MM.1S (cell line): ENCODE measurements around the gene BTBD8.

Experiments
- EZH2phosphoT487 ChIP-seq: fragments of 300-600 bp; sonication (generic); IDR thresholded peaks from 2 replicates; pipeline ENCODE4 v1.6.1; 2018; ENCODE audit warnings: antibody characterized with exemption, low read length
- TF ChIP-seq, protein P1 (sequence below): fragments of 300-600 bp; sonication (generic); IDR thresholded peaks from 2 replicates; pipeline ENCODE4 v1.5.1; 2016; ENCODE audit warnings: antibody characterized with exemption, low read length, mixed read lengths

DNA sequence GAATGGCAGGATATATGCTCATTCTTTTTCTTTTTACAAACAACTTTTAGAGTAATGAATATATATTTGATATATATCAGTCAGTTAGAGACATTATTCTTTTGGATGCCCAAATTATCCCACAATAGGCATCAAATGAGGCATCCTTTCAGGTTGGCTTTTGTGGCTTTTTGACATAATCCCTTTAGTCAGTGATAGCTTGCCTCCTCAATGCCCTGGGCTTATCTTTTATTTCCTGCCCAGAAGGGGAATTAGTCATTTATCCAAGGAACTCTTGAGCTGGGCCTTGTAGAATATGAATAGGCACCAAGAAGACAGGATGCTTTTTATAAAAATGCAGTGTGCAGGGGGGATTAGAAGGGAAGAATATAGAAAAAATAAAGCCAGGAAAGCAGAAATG is 28.2 kb upstream of the BTBD8 start:
- TF ChIP-seq, protein P1, sequence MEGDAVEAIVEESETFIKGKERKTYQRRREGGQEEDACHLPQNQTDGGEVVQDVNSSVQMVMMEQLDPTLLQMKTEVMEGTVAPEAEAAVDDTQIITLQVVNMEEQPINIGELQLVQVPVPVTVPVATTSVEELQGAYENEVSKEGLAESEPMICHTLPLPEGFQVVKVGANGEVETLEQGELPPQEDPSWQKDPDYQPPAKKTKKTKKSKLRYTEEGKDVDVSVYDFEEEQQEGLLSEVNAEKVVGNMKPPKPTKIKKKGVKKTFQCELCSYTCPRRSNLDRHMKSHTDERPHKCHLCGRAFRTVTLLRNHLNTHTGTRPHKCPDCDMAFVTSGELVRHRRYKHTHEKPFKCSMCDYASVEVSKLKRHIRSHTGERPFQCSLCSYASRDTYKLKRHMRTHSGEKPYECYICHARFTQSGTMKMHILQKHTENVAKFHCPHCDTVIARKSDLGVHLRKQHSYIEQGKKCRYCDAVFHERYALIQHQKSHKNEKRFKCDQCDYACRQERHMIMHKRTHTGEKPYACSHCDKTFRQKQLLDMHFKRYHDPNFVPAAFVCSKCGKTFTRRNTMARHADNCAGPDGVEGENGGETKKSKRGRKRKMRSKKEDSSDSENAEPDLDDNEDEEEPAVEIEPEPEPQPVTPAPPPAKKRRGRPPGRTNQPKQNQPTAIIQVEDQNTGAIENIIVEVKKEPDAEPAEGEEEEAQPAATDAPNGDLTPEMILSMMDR = no peak
- no peak for TF ChIP-seq EZH2phosphoT487
